ENCODE data around the gene TPGS1. TPM values are rescaled to one million over a fixed set of nuclear protein-coding genes. Genes with fewer than 3 reads are reported as not detected.
"Not testable (repeated sequence)": the region's sequence is repeated elsewhere in the genome, so short reads cannot be mapped to it uniquely, and the experiment has no call there.

Gene TPGS1
- total and polyA plus RNA-seq, 4 donors, result 17.4 to 33.0 (median 19.7) TPM

- Histone ChIP-seq H3K4me3 (ENCODE audit: low read length in 2 of 2) (no peak overlapping the region), H3K27ac (ENCODE audit: low read depth in 1 of 2, low read length in 2 of 2) (no peak overlapping the region), H3K4me1 (ENCODE audit: control insufficient read depth in 1 of 2, insufficient read depth in 2 of 2, low read length in 2 of 2) (no peaks in the 10 kb centered on the region), H3K36me3 (ENCODE audit: control insufficient read depth in 1 of 2, insufficient read depth in 2 of 2, low read length in 1 of 2) (no peaks in the 10 kb centered on the region), H3K27me3 (ENCODE audit: control insufficient read depth in 1 of 2, insufficient read depth in 2 of 2, low read length in 1 of 2) (no peaks in the 10 kb centered on the region), H3K9me3 (ENCODE audit: control insufficient read depth, low read length) (no peaks in the 10 kb centered on the region)
- ATAC-seq (ENCODE audit: low FRiP score), result peak; percentile 52
- intact Hi-C loops (cut with DNase I), result no loop called here
- 57 to 58% methylated on average over 57 of the region's 57 CpGs for WGBS, 2 donors
- DNase-seq, result peak in 1 of 2 donors; percentile 74
Observed at GRCh38 chr19:474126-475078, 32.9 kb upstream of the TPGS1 start.

GRCh38 chr19:475360-475759 is 31.9 kb upstream of the TPGS1 start:
- DNase-seq, result no peak
- ATAC-seq (ENCODE audit: low FRiP score), result no peak
- Histone ChIP-seq H3K4me3 (ENCODE audit: low read length in 2 of 2) (no peak overlapping the region), H3K4me1 (ENCODE audit: control insufficient read depth in 1 of 2, insufficient read depth in 2 of 2, low read length in 2 of 2) (no peaks in the 10 kb centered on the region), H3K9me3 (ENCODE audit: control insufficient read depth, low read length) (no peaks in the 10 kb centered on the region), H3K27ac (ENCODE audit: low read depth in 1 of 2, low read length in 2 of 2) (no peak overlapping the region), H3K36me3 (ENCODE audit: control insufficient read depth in 1 of 2, insufficient read depth in 2 of 2, low read length in 1 of 2) (no peaks in the 10 kb centered on the region), H3K27me3 (ENCODE audit: control insufficient read depth in 1 of 2, insufficient read depth in 2 of 2, low read length in 1 of 2) (no peaks in the 10 kb centered on the region)
- intact Hi-C loops (cut with DNase I), result no loop called here
- WGBS, 2 donors, result 82 to 86% methylated on average over 13 of the region's 13 CpGs

GRCh38 chr19:478236-478903 is 28.9 kb upstream of the TPGS1 start:
- Histone ChIP-seq H3K9me3 (ENCODE audit: control insufficient read depth, low read length) (no peaks in the 10 kb centered on the region), H3K27me3 (ENCODE audit: control insufficient read depth in 1 of 2, insufficient read depth in 2 of 2, low read length in 1 of 2) (no peaks in the 10 kb centered on the region), H3K36me3 (ENCODE audit: control insufficient read depth in 1 of 2, insufficient read depth in 2 of 2, low read length in 1 of 2) (no peaks in the 10 kb centered on the region), H3K4me1 (ENCODE audit: control insufficient read depth in 1 of 2, insufficient read depth in 2 of 2, low read length in 2 of 2) (no peaks in the 10 kb centered on the region), H3K4me3 (ENCODE audit: low read length in 2 of 2) (no peak overlapping the region), H3K27ac (ENCODE audit: low read depth in 1 of 2, low read length in 2 of 2) (no peak overlapping the region)
- 72 to 86% methylated on average over 26 of the region's 26 CpGs for WGBS, 2 donors
- intact Hi-C loops (cut with DNase I), result no loop called here
- DNase-seq (no peak), ATAC-seq (ENCODE audit: low FRiP score) (no peak)

DNA sequence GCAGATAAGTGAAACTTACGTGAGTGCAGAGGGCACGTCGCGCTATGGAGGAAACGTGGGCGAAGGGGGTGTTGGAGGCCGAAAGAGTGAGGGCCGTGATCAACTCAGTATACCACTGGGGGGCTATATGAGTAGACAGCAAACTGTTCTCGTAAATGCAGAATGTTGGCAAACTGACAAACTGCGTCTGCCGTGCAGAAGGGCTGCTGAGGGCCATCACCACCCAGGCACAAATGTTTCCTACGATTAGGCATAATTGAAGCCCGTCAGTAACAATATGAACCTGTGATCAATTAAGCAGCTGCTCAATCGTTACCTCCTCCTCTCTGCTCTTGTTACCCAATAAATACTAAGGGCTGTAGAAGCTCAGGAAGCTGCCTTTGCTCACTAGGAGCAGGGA is 28.3 kb upstream of the TPGS1 start:
- H3K4me1 ChIP-seq (ENCODE audit: control insufficient read depth in 1 of 2, insufficient read depth in 2 of 2, low read length in 2 of 2), result no peaks in the 10 kb centered on the region
- no peaks in the 10 kb centered on the region for H3K27me3 ChIP-seq (ENCODE audit: control insufficient read depth in 1 of 2, insufficient read depth in 2 of 2, low read length in 1 of 2)
- no peaks in the 10 kb centered on the region for H3K9me3 ChIP-seq (ENCODE audit: control insufficient read depth, low read length)
- DNase-seq (no peak), ATAC-seq (ENCODE audit: low FRiP score) (no peak)
- no peak overlapping the region for H3K27ac ChIP-seq (ENCODE audit: low read depth in 1 of 2, low read length in 2 of 2)
- intact Hi-C loops (cut with DNase I), result no loop called here
- no peaks in the 10 kb centered on the region for H3K36me3 ChIP-seq (ENCODE audit: control insufficient read depth in 1 of 2, insufficient read depth in 2 of 2, low read length in 1 of 2)
- WGBS, 2 donors, result 65 to 76% methylated on average over 14 of the region's 14 CpGs
- no peak overlapping the region for H3K4me3 ChIP-seq (ENCODE audit: low read length in 2 of 2)

- Histone ChIP-seq H3K9me3 (ENCODE audit: control insufficient read depth, low read length) (no peaks in the 10 kb centered on the region), H3K27me3 (ENCODE audit: control insufficient read depth in 1 of 2, insufficient read depth in 2 of 2, low read length in 1 of 2) (no peaks in the 10 kb centered on the region), H3K4me1 (ENCODE audit: control insufficient read depth in 1 of 2, insufficient read depth in 2 of 2, low read length in 2 of 2) (no peaks in the 10 kb centered on the region), H3K27ac (ENCODE audit: low read depth in 1 of 2, low read length in 2 of 2) (peak overlapping the region in 1 of 2 donors; percentile 7), H3K36me3 (ENCODE audit: control insufficient read depth in 1 of 2, insufficient read depth in 2 of 2, low read length in 1 of 2) (no peaks in the 10 kb centered on the region), H3K4me3 (ENCODE audit: low read length in 2 of 2) (no peak overlapping the region)
- DNase-seq (peak; percentile 84 to 90), ATAC-seq (ENCODE audit: low FRiP score) (peak; percentile 88)
- intact Hi-C loops (cut with DNase I), result loop anchor here in 1 of 2 donors (10.0 kb wide), 1 partner anchor 135 kb away; the partner anchor contains the start of gene MIER2
- 21 to 35% methylated on average over 36 of the region's 36 CpGs for WGBS, 2 donors
Observed at GRCh38 chr19:480016-480855, 27.1 kb upstream of the TPGS1 start.

DNA sequence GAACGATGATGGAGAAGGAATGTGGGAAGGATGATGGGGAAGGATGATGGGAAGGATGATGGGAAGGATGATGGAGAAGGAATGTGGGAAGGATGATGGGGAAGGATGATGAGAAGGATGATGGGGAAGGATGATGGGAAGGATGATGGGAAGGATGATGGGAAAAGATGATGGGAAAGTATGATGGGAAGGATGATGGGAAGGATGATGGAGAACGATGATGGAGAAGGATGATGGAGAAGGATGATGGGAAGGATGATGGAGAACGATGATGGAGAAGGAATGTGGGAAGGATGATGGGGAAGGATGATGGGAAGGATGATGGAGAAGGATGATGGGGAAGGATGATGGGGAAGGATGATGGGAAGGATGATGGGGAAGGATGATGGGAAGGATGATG is 26.2 kb upstream of the TPGS1 start:
- H3K36me3 ChIP-seq (ENCODE audit: control insufficient read depth in 1 of 2, insufficient read depth in 2 of 2, low read length in 1 of 2); DNase-seq; H3K27me3 ChIP-seq (ENCODE audit: control insufficient read depth in 1 of 2, insufficient read depth in 2 of 2, low read length in 1 of 2); H3K27ac ChIP-seq (ENCODE audit: low read depth in 1 of 2, low read length in 2 of 2); H3K4me1 ChIP-seq (ENCODE audit: control insufficient read depth in 1 of 2, insufficient read depth in 2 of 2, low read length in 2 of 2); H3K9me3 ChIP-seq (ENCODE audit: control insufficient read depth, low read length); H3K4me3 ChIP-seq (ENCODE audit: low read length in 2 of 2); ATAC-seq (ENCODE audit: low FRiP score): not testable (repeated sequence)
- WGBS, 2 donors, result 95 to 99% methylated on average over 3 of the region's 3 CpGs
- intact Hi-C loops (cut with DNase I), result loop anchor here in 1 of 2 donors (10.0 kb wide), 1 partner anchor 136 kb away; the partner anchor contains the start of gene MIER2

- H3K27ac ChIP-seq (ENCODE audit: low read depth in 1 of 2, low read length in 2 of 2), result no peak overlapping the region
- H3K4me3 ChIP-seq (ENCODE audit: low read length in 2 of 2), result no peak overlapping the region
- WGBS, 2 donors, result 52 to 56% methylated on average over 20 of the region's 20 CpGs
- no peaks in the 10 kb centered on the region for H3K27me3 ChIP-seq (ENCODE audit: control insufficient read depth in 1 of 2, insufficient read depth in 2 of 2, low read length in 1 of 2)
- intact Hi-C loops (cut with DNase I), result loop anchor here in 1 of 2 donors (10.0 kb wide), 1 partner anchor 138 kb away; the partner anchor contains the start of gene MIER2
- no peak for DNase-seq
- no peaks in the 10 kb centered on the region for H3K4me1 ChIP-seq (ENCODE audit: control insufficient read depth in 1 of 2, insufficient read depth in 2 of 2, low read length in 2 of 2)
- H3K9me3 ChIP-seq (ENCODE audit: control insufficient read depth, low read length), result no peaks in the 10 kb centered on the region
- H3K36me3 ChIP-seq (ENCODE audit: control insufficient read depth in 1 of 2, insufficient read depth in 2 of 2, low read length in 1 of 2), result no peaks in the 10 kb centered on the region
- no peak for ATAC-seq (ENCODE audit: low FRiP score)
Observed at GRCh38 chr19:482186-483041, 24.9 kb upstream of the TPGS1 start.

Data from aorta (tissue), 5 donors.